H9 (cell line): Measurements from ENCODE around the gene CRLF3. TPM values are rescaled to one million over a fixed set of nuclear protein-coding genes. Genes with fewer than 3 reads are reported as not detected.
A peak's percentile ranks its signal among the peaks of the same experiment; 100 is the strongest.

Experiments used
- DNase-seq: peaks from one replicate; pipeline ENCODE4 v3.0.0-alpha.2; 2017
- H2AFZ ChIP-seq: one replicate; pipeline ENCODE4 v1.6.1; 2013; ENCODE audit warnings: mild to moderate bottlenecking, low read length, control low read depth, moderate library complexity
- H2AK5ac ChIP-seq: 2 replicates; pipeline ENCODE4 v1.6.1; 2013; ENCODE audit warnings: low read length, control low read depth, mixed read lengths; ENCODE audit not compliant: insufficient read length
- H2BK120ac ChIP-seq: one replicate; pipeline ENCODE4 v1.6.1; 2013; ENCODE audit warnings: low read depth, mild to moderate bottlenecking, low read length, control low read depth, inconsistent platforms; ENCODE audit not compliant: poor library complexity, severe bottlenecking
- H2BK12ac ChIP-seq: 2 replicates; pipeline ENCODE4 v1.6.1; 2013; ENCODE audit warnings: low read length, control low read depth, mixed read lengths, low read depth; ENCODE audit not compliant: insufficient read length
- H2BK15ac ChIP-seq: 2 replicates; pipeline ENCODE4 v1.6.1; 2013; ENCODE audit warnings: low read depth, low read length, control low read depth
- H2BK20ac ChIP-seq: one replicate; pipeline ENCODE4 v1.6.1; 2013; ENCODE audit warnings: low read depth, mild to moderate bottlenecking, low read length, control low read depth, inconsistent platforms; ENCODE audit not compliant: poor library complexity, severe bottlenecking
- H2BK5ac ChIP-seq: 2 replicates; pipeline ENCODE4 v1.6.1; 2013; ENCODE audit warnings: low read length, control low read depth, mixed read lengths; ENCODE audit not compliant: insufficient read length
- H3K14ac ChIP-seq: 2 replicates; pipeline ENCODE4 v1.6.1; 2013; ENCODE audit warnings: low read length, control low read depth; ENCODE audit not compliant: insufficient read depth
- H3K18ac ChIP-seq: 2 replicates; pipeline ENCODE4 v1.6.1; 2013; ENCODE audit warnings: low read depth, mild to moderate bottlenecking, mixed read lengths, low read length, control low read depth; ENCODE audit not compliant: insufficient read length
- H3K23ac ChIP-seq: 2 replicates; pipeline ENCODE4 v1.6.1; 2013; ENCODE audit warnings: low read length, control low read depth, mixed read lengths, low read depth; ENCODE audit not compliant: insufficient read length
- H3K23me2 ChIP-seq: 2 replicates; pipeline ENCODE4 v1.6.1; 2013; ENCODE audit warnings: low read depth, mild to moderate bottlenecking, mixed read lengths, low read length, control low read depth; ENCODE audit not compliant: insufficient read length, poor library complexity, severe bottlenecking
- H3K27ac ChIP-seq: 2 replicates; pipeline ENCODE4 v1.5.1; 2013; ENCODE audit warnings: low read length, control low read depth, mixed read lengths, low read depth; ENCODE audit not compliant: insufficient read length
- H3K27me3 ChIP-seq: 2 replicates; pipeline ENCODE4 v1.6.1; 2013; ENCODE audit warnings: low read length, control low read depth, inconsistent platforms; ENCODE audit not compliant: insufficient read depth
- H3K4ac ChIP-seq: 2 replicates; pipeline ENCODE4 v1.6.1; 2013; ENCODE audit warnings: low read depth, mild to moderate bottlenecking, control low read depth, inconsistent platforms, low read length, moderate library complexity
- H3K4me1 ChIP-seq: 2 replicates; pipeline ENCODE4 v1.6.1; 2013; ENCODE audit warnings: low read length, control low read depth, inconsistent platforms; ENCODE audit not compliant: insufficient read depth
- H3K4me2 ChIP-seq: 2 replicates; pipeline ENCODE4 v1.6.1; 2013; ENCODE audit warnings: low read length, control low read depth, mixed read lengths; ENCODE audit not compliant: insufficient read length, insufficient read depth
- H3K56ac ChIP-seq: 2 replicates; pipeline ENCODE4 v1.6.1; 2013; ENCODE audit warnings: low read depth, mild to moderate bottlenecking, mixed read lengths, low read length, control low read depth; ENCODE audit not compliant: insufficient read length
- H3K79me1 ChIP-seq: 2 replicates; pipeline ENCODE4 v1.6.1; 2013; ENCODE audit warnings: low read depth, mild to moderate bottlenecking, moderate library complexity, low read length, control low read depth, inconsistent platforms; ENCODE audit not compliant: insufficient read depth, poor library complexity, severe bottlenecking
- H3K79me2 ChIP-seq: 2 replicates; pipeline ENCODE4 v1.6.1; 2013; ENCODE audit warnings: low read length, control low read depth, inconsistent platforms; ENCODE audit not compliant: insufficient read depth
- H3K9ac ChIP-seq: 2 replicates; pipeline ENCODE4 v1.6.1; 2013; ENCODE audit warnings: low read length, control low read depth, mixed read lengths; ENCODE audit not compliant: insufficient read length; ENCODE audit errors: extremely low read depth
- H3K9me3 ChIP-seq: one replicate; pipeline ENCODE4 v1.6.1; 2013; ENCODE audit warnings: low read depth, low read length, inconsistent platforms; ENCODE audit not compliant: control insufficient read depth
- H3T11ph ChIP-seq: one replicate; pipeline ENCODE4 v1.6.1; 2013; ENCODE audit warnings: mild to moderate bottlenecking, low read length, control low read depth, inconsistent platforms
- H4K20me1 ChIP-seq: one replicate; pipeline ENCODE4 v1.6.1; 2013; ENCODE audit not compliant: control insufficient read depth, insufficient read length, insufficient read depth
- H4K5ac ChIP-seq: 2 replicates; pipeline ENCODE4 v1.6.1; 2013; ENCODE audit warnings: low read depth, mild to moderate bottlenecking, mixed read lengths, low read length, control low read depth; ENCODE audit not compliant: insufficient read length
- H4K8ac ChIP-seq: replicated peaks from 2 replicates; pipeline ENCODE4 v1.6.1; 2013; ENCODE audit warnings: low read length, control low read depth, mixed read lengths, low read depth; ENCODE audit not compliant: insufficient read length
- H4K91ac ChIP-seq: 2 replicates; pipeline ENCODE4 v1.6.1; 2013; ENCODE audit warnings: low read depth, mild to moderate bottlenecking, moderate library complexity, mixed read lengths, low read length, control low read depth; ENCODE audit not compliant: insufficient read length
- H3K27ac Mint-ChIP-seq, 3 experiments: 2 replicates in 2 of 3; 3 replicates in 1 of 3; pipeline ENCODE4 v1.8.0; 2020 to 2021; ENCODE audit warnings: mixed read lengths in 3 of 3, mild to moderate bottlenecking in 1 of 3, moderate library complexity in 1 of 3
- H3K27me3 Mint-ChIP-seq: 2 replicates; pipeline ENCODE4 v1.8.0; 2021; ENCODE audit warnings: low read depth, mild to moderate bottlenecking, moderate library complexity, mixed read lengths
- H3K36me3 Mint-ChIP-seq, 3 experiments: 2 replicates in 2 of 3; 3 replicates in 1 of 3; pipeline ENCODE4 v1.8.0; 2020 to 2021; ENCODE audit warnings: low read depth in 3 of 3, mixed read lengths in 3 of 3; ENCODE audit not compliant: insufficient read depth in 1 of 3
- H3K4me1 Mint-ChIP-seq, 2 experiments: 2 replicates each; pipeline ENCODE4 v1.8.0; 2020; ENCODE audit warnings: mixed read lengths in 2 of 2
- H3K4me3 Mint-ChIP-seq, 2 experiments: 2 replicates in 1 of 2; 3 replicates in 1 of 2; pipeline ENCODE4 v1.8.0; 2020 to 2021; ENCODE audit warnings: mild to moderate bottlenecking in 2 of 2, mixed read lengths in 2 of 2, moderate library complexity in 1 of 2
- H3K9me3 Mint-ChIP-seq, 2 experiments: 2 replicates in 1 of 2; 3 replicates in 1 of 2; pipeline ENCODE4 v1.8.0; 2020; ENCODE audit warnings: mild to moderate bottlenecking in 2 of 2, mixed read lengths in 2 of 2, moderate library complexity in 1 of 2
- WGBS: extraction: QIAGEN DNeasy Blood & Tissue Kit; methylation state at CpG from one replicate; pipeline ENCODE4 v1.1.7; 2013; ENCODE audit warnings: missing lambda C conversion rate, low lambda C conversion rate, mixed read lengths; ENCODE audit not compliant: insufficient read length; ENCODE audit errors: extremely low coverage; 5-methylcytosine and 5-hydroxymethylcytosine counted together
- total RNA-seq: library from RNA; stranded (reverse); gene quantifications from 2 replicates; pipeline ENCODE4 v1.2.1, GENCODE V29; 2021
- TF ChIP-seq, protein P1 (sequence below): fragments of 200-600 bp; sonication (generic); conservative IDR thresholded peaks from 3 replicates; pipeline ENCODE4 v1.8.0; 2021; ENCODE audit warnings: antibody characterized with exemption, mild to moderate bottlenecking

CRLF3 gene
- total RNA-seq, 1 experiment from 2014 or later: 18.1 TPM

DNA sequence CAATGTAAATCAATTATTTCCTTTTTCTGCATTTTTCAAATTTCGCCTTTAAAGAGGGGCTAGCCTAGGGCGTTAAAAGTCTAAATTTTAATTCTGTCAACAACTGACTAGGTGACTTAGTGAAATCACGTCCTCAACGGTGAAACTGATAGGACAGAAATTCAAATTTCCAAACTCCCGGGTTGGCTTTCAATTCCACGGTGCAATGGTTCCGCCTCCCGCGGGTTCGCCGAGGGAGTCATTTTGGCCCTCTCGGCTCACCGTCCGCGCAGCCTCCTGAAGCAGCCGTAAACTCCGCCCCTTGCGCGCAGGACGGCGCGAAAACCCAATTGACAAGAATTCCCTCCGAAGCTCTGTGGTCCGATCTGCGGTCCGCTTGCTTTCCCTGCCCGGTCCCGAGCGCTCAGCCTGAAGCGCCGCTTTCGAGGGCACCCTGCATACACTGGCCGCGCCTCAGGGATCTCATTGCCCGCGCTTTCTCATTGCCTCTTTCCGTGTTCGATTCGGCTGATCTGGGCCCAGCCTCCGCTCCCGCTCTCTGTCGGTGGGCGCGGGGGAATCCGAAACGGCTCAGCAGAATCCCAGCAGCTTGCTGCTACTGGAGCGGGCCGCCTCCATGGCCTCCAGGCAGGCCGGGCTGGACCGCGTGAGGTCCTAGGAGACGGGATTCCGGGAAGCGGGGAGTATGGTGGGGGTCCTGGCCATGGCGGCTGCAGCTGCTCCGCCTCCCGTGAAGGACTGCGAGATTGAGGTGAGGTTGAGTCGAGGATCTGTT is 7.4 kb upstream of the CRLF3 start, which contains the start of gene ATAD5:
Gene ATAD5, plus strand, starts transcription at position 304 of the 775 bp plus-strand sequence. Its CDS starts 382 bp downstream, at position 686.
- Histone ChIP-seq H2BK120ac (no peak within 1 kb of the TSS), H3K56ac (peak within 1 kb of the TSS; percentile 35), H3K14ac (peak within 1 kb of the TSS; percentile 98), H2AFZ (peak within 1 kb of the TSS; percentile 49), H3K79me2 (peaks cover 9% of the 10 kb centered on the region; the same call in 1 of the 2 replicates), H4K20me1 (no peaks in the 10 kb centered on the region), H2BK5ac (no peak within 1 kb of the TSS), H3K79me1 (no peaks in the 10 kb centered on the region), H2BK12ac (peak within 1 kb of the TSS; percentile 40), H3K23ac (peak within 1 kb of the TSS; percentile 91), H3K9me3 (no peaks in the 10 kb centered on the region), H3K4ac (peak within 1 kb of the TSS; percentile 34), H3K4me1 (no peaks in the 10 kb centered on the region; the same call in 1 of the 2 replicates), H3K4me2 (peak within 1 kb of the TSS; percentile 100), H4K8ac (peak within 1 kb of the TSS; percentile 74), H3K9ac (peak within 1 kb of the TSS; percentile 99), H2AK5ac (no peak within 1 kb of the TSS), H4K91ac (peak within 1 kb of the TSS; percentile 53), H4K5ac (peak within 1 kb of the TSS; percentile 81), H3K27ac (peak within 1 kb of the TSS; percentile 63), H3K23me2 (peaks cover 6% of the 10 kb centered on the region), H2BK20ac (no peak within 1 kb of the TSS), H3T11ph (no peak within 1 kb of the TSS), H3K18ac (peak within 1 kb of the TSS; percentile 91), H3K27me3 (no peaks in the 10 kb centered on the region), H2BK15ac (peak within 1 kb of the TSS; percentile 97)
- peak; percentile 92 for DNase-seq
- Mint-ChIP-seq H3K4me1 (peaks cover 15 to 20% of the 10 kb centered on the region in 2 experiments), H3K27ac (peak within 1 kb of the TSS; percentile 97 to 99 (median 99)), H3K4me3 (peak within 1 kb of the TSS; percentile 95 to 100), H3K9me3 (no peaks in the 10 kb centered on the region; a peak in 1 of 5 replicates), H3K36me3 (peaks cover 14 to 24% (median 23%) of the 10 kb centered on the region in 3 experiments; a peak in 6 of 7 replicates), H3K27me3 (peaks cover 2% of the 10 kb centered on the region; the same call in 1 of the 2 replicates)
- TF ChIP-seq, protein P1, sequence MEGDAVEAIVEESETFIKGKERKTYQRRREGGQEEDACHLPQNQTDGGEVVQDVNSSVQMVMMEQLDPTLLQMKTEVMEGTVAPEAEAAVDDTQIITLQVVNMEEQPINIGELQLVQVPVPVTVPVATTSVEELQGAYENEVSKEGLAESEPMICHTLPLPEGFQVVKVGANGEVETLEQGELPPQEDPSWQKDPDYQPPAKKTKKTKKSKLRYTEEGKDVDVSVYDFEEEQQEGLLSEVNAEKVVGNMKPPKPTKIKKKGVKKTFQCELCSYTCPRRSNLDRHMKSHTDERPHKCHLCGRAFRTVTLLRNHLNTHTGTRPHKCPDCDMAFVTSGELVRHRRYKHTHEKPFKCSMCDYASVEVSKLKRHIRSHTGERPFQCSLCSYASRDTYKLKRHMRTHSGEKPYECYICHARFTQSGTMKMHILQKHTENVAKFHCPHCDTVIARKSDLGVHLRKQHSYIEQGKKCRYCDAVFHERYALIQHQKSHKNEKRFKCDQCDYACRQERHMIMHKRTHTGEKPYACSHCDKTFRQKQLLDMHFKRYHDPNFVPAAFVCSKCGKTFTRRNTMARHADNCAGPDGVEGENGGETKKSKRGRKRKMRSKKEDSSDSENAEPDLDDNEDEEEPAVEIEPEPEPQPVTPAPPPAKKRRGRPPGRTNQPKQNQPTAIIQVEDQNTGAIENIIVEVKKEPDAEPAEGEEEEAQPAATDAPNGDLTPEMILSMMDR: no peak
- no CpG with 5 or more reads among the region's 59 CpGs for WGBS
